Cardiac septum (tissue), 1 donor: ENCODE data around the gene MYLK3. TPM values are rescaled to one million over a fixed set of nuclear protein-coding genes. Genes with fewer than 3 reads are reported as not detected.

ENCODE experiments used
- DNase-seq: peaks from one replicate; pipeline ENCODE4 v3.0.0-alpha.2; 2020; ENCODE audit warnings: low spot score
- intact Hi-C: fragments of 100-400 bp; cut with DNase I; formaldehyde crosslinking; loops from one replicate; pipeline ENCODE4 v1.14.0; 2022
- total RNA-seq: library from RNA; stranded (reverse); fragmentation: NEBNext Ultra II Directional; extraction: Animal tissue kit (Norgen Biotek cat#: 25700); gene quantifications from one replicate; pipeline ENCODE4 v1.2.1, GENCODE V29; 2021
- donor health status: DM: no; HTN: no; CAD: no.

Gene MYLK3
- total RNA-seq, 1 donor from 2014 or later: 150 TPM

- no peak for DNase-seq
- intact Hi-C loops: no loop called here
Measured at GRCh38 chr16:46658925-46659324, 89.2 kb downstream of the MYLK3 start.

Other genes starting within 250 kb of the MYLK3 start
- gene SHCBP1, start 127.0 kb downstream of the MYLK3 start, total RNA-seq: 0.54 TPM
- 86.9 TPM for gene VPS35, start 59.2 kb downstream of the MYLK3 start, total RNA-seq
- 3.0 TPM for gene ORC6, start 58.7 kb downstream of the MYLK3 start, total RNA-seq
- gene C16orf87, start 82.8 kb upstream of the MYLK3 start, total RNA-seq: 13.6 TPM
- gene GPT2, start 136.0 kb upstream of the MYLK3 start, total RNA-seq: 7.3 TPM
- 80.6 TPM for gene DNAJA2, start 225.3 kb upstream of the MYLK3 start, total RNA-seq